HG03039 (cell line): ENCODE data around the gene KIF17.

Source experiments
- ATAC-seq: cut with Tn5 transposase; IDR thresholded peaks from one replicate; pipeline ENCODE4 v1.9.1; 2021; ENCODE audit warnings: mild to moderate bottlenecking, moderate library complexity; ENCODE audit not compliant: unreplicated experiment

The KIF17 gene

DNA sequence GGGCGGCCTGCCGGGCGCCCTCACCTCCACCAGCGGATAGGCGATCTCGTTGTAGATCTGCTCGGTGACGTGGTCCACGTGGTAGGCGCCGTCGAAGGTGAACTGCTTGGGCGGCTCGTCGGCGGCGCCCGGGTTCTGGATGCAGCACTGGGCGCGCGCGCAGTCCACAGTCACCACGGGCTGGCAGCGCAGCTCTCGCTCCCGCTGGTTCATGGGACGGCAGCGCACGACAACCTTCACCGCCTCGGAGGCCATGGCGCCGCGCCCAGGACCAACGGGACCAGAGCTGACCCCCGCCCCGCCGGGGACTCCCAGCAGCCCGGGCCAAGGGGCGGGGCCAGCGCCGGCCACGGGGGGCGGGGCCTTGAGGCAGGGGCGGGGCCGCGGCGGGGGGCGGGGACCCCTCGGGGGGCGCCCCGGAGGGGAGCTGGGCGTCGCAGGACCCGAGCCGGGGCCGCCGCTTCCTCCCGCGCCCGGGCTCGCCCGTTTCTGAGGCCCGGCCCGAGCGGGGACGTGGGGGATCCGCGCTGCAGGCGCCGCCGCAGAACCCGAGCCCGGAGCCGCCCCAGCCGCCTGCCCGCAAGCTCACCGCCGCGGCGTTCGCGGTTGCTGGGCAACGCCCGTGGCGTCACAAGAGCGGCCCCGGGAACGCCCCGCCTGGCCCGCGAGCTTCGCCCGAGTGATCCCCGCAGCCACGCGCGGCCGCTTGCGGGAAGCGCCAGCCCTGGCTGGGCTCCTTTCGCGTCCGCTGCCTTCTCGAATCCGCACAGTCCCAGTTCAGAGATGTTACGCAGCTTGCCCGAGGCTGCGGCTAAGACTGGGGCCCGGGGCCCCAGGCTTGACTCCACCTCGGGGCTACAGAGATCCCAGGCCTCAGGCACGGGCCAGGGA lies at the start of gene KIF17:
Gene KIF17, minus strand, starts transcription at position 556 of the 891 bp plus-strand sequence. Its CDS starts 301 bp downstream, at position 255.
- no peak for ATAC-seq

DNA sequence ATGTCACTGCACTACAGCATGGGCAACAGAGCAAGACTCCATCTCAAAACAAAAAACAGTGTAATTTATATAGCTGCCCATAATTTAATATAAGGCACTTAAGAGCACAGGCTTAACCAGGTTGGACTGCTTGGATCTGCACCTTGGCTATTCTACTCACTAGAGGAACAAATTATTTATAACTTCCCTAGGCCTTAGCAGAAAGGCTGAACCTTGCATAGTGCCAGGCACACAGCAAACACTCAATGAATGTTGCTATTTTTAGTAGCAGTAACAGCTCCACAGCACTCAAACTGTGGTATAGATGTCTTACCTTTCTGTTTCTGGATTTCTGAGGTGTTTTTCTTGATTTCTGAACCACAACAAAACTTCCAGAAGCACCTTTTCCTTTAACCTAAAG lies 49.5 kb upstream of the KIF17 start:
- no peak for ATAC-seq

DNA sequence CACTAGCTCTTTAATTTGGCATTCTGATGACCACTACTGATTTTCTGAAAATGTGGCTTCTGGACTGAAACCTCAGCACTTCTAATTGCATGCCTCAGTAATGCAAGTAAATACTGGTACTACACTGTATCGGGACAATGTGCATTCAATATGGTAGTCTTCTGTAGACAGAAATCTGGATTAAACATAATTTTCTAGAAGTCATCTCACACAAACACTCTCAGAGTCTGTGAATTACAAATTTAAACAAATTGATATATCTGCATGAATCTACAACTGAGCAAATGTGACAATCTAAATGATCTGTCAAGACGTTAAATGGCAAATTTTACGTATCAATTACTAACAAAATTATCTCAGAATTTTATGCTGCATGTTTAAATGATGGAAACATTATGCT lies 45.6 kb upstream of the KIF17 start:
- no peak for ATAC-seq

DNA sequence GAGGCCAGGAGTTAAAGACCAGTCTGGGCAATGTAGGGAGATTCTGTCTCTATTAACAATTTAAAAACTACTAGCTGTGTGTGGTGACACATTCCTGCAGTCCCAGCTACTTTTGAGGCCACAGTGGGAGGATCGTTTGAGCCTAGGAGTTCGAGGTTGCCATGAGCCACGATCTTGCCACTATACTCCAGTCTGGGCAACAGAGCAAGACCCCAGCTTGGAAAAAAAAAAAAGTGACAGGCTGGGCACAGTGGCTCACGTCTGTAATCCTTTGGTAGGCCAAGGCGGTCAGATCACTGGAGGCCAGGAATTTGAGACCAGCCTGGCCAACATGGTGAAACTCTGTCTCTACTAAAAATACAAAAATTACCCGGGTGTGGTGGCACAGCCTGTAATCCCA lies 42.5 kb upstream of the KIF17 start:
- no peak for ATAC-seq

DNA sequence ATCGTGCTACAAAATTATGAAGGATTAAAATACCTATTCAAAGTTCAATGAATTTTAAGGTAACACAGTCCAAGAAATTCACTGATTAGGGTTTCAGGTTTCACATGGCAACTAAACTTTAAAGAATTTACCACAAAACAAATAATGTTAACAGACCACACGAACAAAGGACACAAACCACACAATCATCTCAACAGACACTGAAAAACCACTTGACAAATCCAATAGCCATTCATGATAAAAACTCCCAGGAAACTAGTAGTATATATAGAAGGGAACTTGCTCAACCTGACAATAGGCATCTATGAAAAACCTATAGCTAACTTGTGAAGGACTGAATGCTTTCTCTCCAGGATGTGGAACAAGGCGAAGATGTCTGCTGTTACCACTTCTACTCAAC lies 35.8 kb upstream of the KIF17 start:
- ATAC-seq: no peak

DNA sequence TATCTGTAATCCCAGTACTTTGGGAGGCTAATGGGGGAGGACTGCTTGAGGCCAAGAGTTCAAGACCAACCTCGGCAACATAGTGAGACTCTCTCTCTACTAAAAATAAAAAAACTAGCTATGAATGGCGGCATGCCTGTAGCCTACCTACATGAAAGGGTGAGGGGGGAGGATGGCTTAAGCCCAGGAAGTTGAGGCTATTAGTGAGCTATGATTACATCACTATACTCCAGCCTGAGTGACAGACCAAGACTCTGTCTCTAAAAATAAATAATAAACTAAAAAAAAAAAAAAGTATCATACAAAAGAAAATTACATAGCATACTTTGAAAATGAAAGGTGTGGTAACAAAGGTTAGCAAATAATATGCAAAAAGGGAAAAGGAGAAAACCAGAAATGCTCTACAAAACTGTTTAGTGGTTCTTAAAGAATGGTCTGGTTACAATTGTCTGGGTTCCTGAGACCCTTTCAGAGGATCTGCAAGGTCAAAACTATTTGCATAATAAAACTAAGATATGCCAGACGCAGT lies 33.7 kb upstream of the KIF17 start:
- no peak for ATAC-seq

DNA sequence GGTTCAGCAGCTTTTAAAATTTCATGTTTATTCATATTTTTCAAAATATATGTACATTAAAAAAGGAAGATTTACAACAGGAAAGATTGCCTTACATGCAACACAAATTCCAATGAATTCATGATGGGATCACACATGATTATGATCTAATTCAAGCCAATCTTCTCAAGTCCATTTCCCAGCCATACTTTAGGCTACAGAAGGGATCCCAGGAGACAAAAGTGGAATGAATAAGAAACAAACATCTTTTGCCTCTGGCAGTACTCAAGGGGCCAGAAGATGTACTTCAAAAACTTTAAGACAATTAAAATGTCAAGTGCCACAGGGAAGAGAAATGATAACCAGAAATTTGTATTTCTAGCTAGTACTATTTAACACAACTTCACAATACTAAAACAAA lies 24.9 kb upstream of the KIF17 start:
- ATAC-seq: no peak

DNA sequence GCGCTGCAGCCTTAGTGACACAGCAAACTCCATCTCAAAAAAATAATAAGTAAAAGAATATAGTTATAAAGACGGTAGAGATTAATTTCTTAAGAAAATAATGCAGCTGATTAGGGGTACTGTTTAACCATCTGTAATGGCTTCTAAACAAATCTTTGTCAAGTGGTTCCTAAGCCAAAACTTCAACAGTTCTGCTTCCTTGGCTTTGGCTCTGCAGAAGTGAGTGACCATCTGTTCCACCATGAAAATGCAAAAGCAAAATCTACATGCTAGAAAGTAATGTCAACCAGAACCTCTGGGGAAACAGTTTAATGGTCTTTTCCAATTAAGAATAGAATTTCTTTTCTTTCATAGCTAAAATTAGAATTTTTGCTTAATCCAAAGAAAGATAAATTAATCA lies 23.0 kb upstream of the KIF17 start:
- ATAC-seq: no peak

DNA sequence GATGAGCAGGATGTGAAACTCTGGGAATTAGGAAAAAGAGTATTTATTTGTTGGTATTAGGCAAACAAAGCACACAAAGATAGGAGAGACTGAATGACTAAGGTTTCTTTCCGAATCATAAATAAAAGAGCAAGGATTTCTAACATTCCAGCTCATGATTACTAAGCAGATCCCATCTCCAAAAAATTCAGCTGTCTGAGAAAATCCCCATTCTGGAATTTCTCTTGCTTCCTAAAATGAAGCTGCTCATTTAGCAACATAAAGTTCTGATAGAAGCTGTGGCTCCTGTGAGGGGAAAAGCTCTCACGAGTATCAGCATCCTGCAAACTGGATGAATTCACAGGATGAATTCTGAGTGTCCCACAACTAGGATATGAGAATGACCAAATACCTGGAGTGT lies 21.4 kb upstream of the KIF17 start:
- no peak for ATAC-seq

DNA sequence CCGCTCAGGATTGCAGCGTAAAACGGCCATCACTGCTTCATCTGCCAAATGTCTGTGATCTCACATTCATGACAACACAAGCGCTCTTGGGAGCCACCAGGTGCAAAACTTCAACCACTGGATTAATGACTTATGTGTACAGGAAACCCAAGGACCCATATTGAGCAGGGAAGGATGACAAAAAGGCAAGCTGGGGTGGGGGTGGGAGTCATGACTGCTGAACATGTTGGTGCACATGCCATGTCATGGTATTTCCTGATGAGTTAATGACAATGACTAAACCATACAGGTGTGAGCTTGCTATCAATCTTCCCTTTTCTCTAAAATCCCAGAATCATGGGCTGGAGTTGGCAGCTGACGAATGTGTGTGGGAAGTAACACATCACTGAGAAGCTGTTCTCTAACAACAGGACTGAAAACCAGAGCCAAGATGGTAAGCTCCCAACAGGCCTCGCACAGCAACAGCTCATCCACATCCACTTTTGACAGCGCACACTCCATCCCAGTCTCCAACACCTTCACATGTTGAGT lies 17.8 kb upstream of the KIF17 start:
- ATAC-seq: no peak

DNA sequence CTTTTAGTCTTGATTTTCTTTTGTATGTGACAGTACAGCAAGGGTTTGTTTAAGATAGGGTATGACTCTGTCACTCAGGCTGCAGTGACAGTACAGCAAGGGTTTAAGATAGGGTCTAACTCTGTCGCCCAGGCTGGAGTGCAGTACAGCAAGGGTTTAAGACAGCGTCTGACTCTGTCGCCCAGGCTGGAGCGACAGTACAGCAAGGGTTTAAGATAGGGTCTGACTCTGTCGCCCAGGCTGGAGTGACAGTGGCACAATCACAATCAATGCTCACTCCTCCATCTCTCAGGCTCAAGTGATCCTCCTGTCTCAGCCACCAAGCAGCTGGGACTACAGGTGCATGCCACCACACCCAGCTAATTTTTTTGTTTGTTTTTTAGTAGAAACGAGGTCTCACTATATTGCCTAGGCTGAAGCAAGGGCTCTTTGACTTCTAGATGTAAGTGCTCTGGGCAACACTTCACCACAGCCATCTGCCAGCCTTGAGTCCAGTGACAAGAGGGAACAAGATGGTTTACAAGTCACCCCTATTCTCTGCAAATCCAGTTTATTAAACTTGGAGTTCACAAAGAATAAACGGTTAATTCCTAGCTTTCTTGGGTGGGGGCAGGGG lies 15.7 kb upstream of the KIF17 start:
- no peak for ATAC-seq

DNA sequence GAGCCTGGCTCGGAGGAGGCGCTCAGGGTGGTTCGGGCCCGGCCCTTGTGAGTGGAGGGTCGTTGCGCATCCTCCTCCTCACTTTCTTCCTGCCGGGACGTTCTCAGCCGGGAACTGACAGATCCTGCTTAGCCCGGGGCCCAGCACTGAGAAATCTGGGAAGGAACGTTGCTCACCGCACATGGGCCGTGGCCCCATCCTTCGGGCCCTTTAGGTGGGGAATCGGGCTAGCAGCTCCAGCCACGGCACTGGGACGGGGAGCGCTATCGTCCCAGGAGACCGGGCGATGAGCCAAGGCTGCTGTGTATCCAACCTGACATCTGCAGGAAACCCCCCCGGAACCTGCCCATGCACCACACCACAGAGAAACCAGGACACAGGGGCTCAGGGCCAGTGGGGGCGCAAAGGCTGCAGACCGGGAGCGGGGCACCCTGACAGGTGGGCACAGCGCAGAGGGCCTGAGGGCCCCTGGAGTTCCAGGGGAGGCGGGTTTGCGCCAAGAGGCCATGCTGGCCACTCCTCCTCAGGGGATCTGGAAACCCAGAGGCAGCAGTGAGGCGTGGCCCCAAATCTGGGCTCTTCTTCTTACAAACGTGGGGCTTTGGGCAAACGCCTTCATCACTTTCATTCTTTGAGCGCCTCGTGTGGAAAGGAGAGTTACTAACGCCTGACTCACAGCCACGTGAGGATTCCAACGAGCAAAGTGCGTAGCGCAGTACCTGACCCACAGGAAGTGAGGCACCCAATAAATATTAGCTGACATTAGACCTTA lies 15.0 kb upstream of the KIF17 start, which contains the start of gene SH2D5:
Gene SH2D5, minus strand, starts transcription at position 116 of the 772 bp plus-strand sequence. CDS start 4,659 bp downstream, outside the sequence.
- no peak for ATAC-seq

DNA sequence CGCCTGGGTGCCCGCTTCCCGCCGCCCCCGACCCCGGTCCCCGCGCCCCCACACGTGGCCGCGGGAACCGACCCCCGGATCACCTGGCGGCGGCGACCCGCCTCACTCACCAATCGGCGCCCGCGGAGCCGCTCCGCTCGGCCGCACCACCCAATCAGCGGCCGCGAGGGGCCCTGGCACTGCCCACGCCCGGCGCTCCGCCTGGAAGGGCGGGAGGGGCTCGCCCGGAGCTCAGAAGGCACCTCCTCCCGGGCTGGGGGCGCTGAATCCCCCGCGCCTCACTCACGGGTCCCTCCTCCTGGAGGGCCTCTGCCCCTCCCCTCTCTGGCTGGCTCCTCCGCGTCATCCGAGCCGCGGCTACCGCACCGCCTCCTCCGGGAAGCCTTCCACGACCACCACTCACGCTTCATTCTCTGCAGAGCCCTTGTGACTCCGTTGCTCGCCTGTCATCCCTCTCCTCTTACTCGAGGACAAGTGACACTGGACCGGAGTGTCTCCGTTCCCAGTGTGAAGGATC lies 14.3 kb upstream of the KIF17 start:
- peak; percentile 44 for ATAC-seq

DNA sequence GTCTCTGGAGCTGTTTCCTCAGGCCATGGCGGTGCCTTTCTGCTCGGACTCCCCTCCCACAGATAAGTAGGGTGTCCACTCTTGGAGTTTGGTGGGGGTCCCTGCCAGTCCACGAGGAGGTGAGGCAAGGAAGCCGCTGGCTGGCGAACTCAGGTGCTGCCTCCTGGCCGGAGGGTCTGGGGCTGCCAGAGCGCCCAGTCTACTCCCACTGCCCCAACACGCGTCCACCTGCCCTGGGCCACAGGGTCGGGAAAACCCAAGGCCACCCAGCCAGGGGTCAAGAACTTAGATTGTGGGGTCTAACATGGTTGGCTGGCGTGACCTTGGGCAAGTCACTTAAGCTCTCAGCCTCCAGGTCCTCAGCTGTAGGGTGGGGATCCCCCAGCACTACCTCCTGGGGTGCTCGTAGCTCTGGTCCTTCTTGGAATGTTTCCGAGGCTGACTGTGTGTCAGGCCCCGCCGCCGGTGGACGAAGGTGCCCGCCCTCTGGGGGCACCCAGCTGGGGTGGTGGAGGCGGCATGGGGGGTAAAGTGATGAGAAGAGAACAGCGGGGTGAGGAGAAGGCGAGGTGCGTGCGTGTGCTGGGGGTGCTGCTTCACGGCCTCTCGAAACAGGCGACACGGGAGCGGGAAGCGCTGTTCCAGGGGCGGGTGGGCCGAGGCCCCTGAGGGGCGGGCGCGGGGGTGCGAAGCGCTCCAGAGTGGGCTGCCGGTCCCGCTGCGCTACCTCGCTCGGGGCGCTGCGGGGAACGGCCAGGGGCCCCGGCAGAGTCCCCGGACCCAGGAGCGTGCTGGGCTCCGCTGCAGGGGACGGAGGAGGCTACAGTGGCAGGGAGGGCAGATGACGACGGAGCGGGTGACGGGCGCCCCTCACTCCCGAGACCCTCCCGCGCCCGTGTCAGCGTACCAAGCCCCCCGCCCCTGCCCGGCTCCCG lies 13.5 kb upstream of the KIF17 start:
- ATAC-seq: peak; percentile 5

DNA sequence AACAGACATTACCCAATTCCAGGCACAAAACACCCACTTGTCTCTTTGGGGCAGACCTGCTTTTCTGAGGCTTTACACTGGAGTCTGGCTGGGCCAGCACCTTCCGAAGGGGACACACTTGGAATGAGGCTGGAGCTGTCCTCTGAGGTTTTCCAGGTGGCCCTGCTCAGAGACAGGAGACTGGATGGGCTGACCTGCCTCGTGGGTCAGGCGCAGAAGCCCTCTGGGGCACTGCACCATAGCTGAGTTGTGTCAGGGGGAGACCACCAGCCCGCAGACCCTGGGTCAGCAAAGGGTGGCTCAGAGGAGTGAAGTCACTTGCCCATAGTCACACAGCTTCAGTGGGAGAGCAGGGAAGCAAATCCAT lies 12.9 kb upstream of the KIF17 start:
- no peak for ATAC-seq

DNA sequence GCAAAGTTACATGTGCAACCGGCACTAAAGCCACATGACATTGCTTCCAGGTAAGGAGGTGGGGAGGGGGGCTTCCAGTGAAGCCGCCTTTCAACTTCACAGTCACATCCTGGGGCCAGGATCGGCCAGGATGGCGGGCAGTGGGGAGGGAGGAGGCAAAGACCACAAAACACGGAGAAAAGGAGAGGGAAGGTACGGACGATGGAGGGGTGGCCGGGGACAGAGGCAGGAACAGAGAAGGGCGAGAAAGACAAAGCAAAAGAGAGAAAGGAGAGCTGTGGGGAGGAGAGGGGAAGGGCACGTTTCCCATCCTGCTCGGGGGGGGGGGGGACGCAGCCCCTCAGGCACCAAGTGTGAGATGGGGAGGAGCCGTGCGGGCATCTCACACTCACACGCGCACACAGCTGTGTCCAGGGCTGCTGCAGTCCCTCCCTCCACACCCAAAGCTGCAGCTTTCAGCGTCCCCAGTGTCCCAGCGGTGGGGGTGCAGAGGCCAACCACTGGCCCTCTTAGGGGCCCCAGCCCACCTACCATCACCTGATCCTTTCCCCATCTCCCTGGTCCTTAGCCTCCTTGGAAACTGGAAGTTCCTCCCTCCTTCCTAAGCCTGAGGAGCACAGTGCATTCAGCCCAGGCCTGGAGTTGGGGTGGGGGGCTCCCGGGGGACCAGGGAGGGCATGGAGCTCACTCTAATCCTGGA lies 12.3 kb upstream of the KIF17 start:
- no peak for ATAC-seq

DNA sequence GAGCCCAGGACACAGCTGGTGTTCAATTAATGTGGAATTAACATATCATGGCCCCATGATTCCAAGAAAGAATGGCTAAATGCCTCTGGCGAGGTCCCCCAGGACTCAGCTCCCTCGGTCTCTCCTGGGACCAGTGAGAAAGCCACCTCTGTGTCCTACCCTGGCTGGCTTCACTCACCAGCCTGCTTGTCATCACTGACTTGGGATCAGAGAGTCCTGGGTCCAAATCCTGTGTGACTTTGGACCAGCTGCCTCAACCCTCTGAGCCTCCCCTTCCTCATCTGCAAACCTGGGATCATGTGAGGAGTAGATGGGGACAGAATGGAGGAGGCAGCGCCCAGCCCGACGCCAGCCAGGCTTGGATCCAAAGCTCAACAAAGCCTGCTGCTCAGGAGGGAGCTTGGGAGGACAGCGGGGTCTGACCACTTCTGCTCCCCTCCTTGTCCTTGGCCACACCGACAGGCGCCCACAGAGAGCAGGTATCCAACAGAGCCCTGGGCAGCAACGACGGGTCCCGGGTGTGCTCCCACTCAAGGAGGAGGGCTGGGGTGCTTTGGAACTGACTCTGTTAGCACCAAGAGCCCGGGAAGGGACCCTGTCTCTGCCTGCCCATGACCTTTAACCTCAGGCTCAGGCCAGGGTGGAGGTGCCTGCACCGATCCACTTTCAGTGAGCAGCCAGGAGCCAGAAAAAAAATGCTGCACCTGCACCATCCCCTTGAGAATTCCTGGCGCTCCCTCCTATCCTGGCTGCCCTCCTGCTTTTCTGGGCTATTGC lies 11.5 kb upstream of the KIF17 start:
- no peak for ATAC-seq

DNA sequence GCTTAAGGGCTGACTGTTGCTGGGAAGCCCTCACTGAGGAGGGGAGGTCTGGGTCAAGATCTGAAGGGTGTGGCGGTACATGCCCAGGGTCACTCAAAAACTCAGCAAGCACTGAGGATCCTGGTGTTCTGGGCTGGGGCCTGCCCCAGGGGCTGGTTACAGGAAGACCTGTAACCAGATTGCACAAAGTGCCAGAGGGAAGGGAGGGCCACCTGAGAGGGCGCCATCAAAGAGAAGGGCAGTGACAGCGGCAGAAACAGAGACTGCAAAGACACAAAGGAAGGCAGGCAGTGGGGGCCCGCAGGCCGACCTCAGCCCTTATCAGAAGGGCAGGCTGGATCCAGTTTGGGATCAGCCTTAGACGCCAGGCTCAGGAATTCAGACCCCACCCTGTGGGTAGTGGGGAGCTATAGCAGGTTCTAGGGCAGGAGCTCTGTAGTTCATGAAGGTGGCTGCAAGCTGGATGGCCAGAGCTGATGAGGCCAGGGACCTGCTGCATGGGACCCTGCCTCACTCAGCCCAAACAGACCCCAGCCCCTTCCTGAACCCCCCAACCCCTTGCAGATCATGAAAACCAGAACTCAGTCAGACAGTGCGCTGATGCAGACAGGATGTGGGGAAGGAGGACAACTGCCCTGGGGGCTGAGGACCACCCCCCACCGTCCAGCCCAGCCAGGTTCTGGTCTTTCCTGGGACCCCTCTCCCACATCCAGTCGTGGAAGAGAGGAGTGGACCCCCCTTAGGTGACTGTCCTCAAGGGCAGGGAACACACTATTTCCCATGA lies 10.8 kb upstream of the KIF17 start:
- no peak for ATAC-seq
